Spleen (tissue), 7 donors: ENCODE results near the gene MYO18A.

Source experiments
- CTCF ChIP-seq, 11 experiments: fragments of 200-600 bp in 7 of 11; fragments of 450-650 bp in 4 of 11; sonication (generic) in 4 of 11; IDR thresholded peaks in 8 of 11; conservative IDR thresholded peaks in 3 of 11; 1 replicate in 7 of 11; 2 replicates in 4 of 11; pipeline versions ENCODE4 v1.4.0 to v1.8.0; 2016 to 2021; ENCODE audit warnings: antibody characterized with exemption in 11 of 11, inconsistent platforms in 4 of 11, mild to moderate bottlenecking in 1 of 11
- POLR2A ChIP-seq, 3 donors: fragments of 450-650 bp; IDR thresholded peaks; one replicate each; pipeline ENCODE4 v1.5.1; 2017; ENCODE audit warnings: antibody characterized with exemption in 3 of 3, mild to moderate bottlenecking in 1 of 3
- POLR2AphosphoS5 ChIP-seq, 3 donors: sonication (generic); formaldehyde crosslinking; IDR thresholded peaks; one replicate each; pipeline ENCODE4 v1.5.1; 2017; ENCODE audit warnings: antibody characterized with exemption in 3 of 3
- donor health status: DM: no; HTN: no; CAD: no; lungs with moderate emphysema.
- donor health status: DM: no; HTN: no; CAD: no.
- donor health status: DM: no; HTN: no; CAD: no.

- TF ChIP-seq POLR2AphosphoS5 (IDR thresholded peaks at IDR 0.05): no peak
- no peak for TF ChIP-seq CTCF (IDR thresholded peaks at IDR 0.05 in 8 of 11, conservative IDR thresholded peaks at IDR 0.05 in 3 of 11)
- TF ChIP-seq POLR2A (IDR thresholded peaks at IDR 0.05): no peak
Measured at GRCh38 chr17:29021226-29021625, 159.0 kb downstream of the MYO18A start.
